22Rv1 (cell line): ENCODE data around the gene MRPL12.
A peak's percentile ranks its signal among the peaks of the same experiment; 100 is the strongest.
"Not testable (repeated sequence)": the region's sequence is repeated elsewhere in the genome, so short reads cannot be mapped to it uniquely, and the experiment has no call there.

Source experiments
- H3K27ac ChIP-seq: fragments of 450-650 bp; 2 replicates; pipeline ENCODE4 v1.5.1; 2017
- CTCF ChIP-seq: fragments of 450-650 bp; IDR thresholded peaks from 2 replicates; pipeline ENCODE4 v1.5.1; 2017; ENCODE audit warnings: mild to moderate bottlenecking
- ZFX ChIP-seq: fragments of 450-650 bp; IDR thresholded peaks from 2 replicates; pipeline ENCODE4 v1.6.1; 2017; ENCODE audit warnings: antibody characterized with exemption, borderline replicate concordance

The MRPL12 gene

GRCh38 chr17:81672954-81673353, 30.2 kb upstream of the MRPL12 start:
- no peak for TF ChIP-seq ZFX
- no peak for TF ChIP-seq CTCF
- no peak overlapping the region for H3K27ac ChIP-seq

- TF ChIP-seq ZFX: no peak
- TF ChIP-seq CTCF: no peak
- no peak overlapping the region for H3K27ac ChIP-seq
Measured at GRCh38 chr17:81673561-81674258, 29.5 kb upstream of the MRPL12 start.

- peak; percentile 72 for TF ChIP-seq CTCF
Measured at GRCh38 chr17:81675515-81676221, 27.5 kb upstream of the MRPL12 start.

GRCh38 chr17:81676906-81677305, 26.3 kb upstream of the MRPL12 start:
- TF ChIP-seq ZFX (no peak), CTCF (no peak)
- H3K27ac ChIP-seq: no peak overlapping the region

More at GRCh38 chr17:81675515-81676221, 27.5 kb upstream of the MRPL12 start:
- H3K27ac ChIP-seq: not testable (repeated sequence)

- no peak overlapping the region for H3K27ac ChIP-seq
- TF ChIP-seq CTCF (no peak), ZFX (no peak)
Measured at GRCh38 chr17:81680150-81680549, 23.0 kb upstream of the MRPL12 start.

- TF ChIP-seq ZFX: no peak
- no peak for TF ChIP-seq CTCF
- H3K27ac ChIP-seq: no peak overlapping the region
Measured at GRCh38 chr17:81681672-81682071, 21.5 kb upstream of the MRPL12 start.

- TF ChIP-seq CTCF: no peak
- H3K27ac ChIP-seq: peak overlapping the region; percentile 72
Measured at GRCh38 chr17:81682565-81683207, 20.5 kb upstream of the MRPL12 start.
